ENCODE results near the gene MAP3K12.

Gene MAP3K12

GRCh38 chr12:53462935-53463334 is 36.3 kb downstream of the MAP3K12 start:
- peak overlapping the region; percentile 18 for H3K9ac ChIP-seq (ENCODE audit: low read length)
- DNase-seq (ENCODE audit: low read depth) = no peak
- no peaks in the 10 kb centered on the region for H3K9me3 ChIP-seq (ENCODE audit: control insufficient read depth, low read length)
- no peak overlapping the region for H3K4me3 ChIP-seq (ENCODE audit: low read length)
- H3K36me3 ChIP-seq (ENCODE audit: control insufficient read depth, insufficient read depth, low read length, severe bottlenecking) = peaks cover 99% of the 10 kb centered on the region
- H3K27me3 ChIP-seq (replicated peaks; ENCODE audit: control insufficient read depth, insufficient read depth, low read length) = no peaks in the 10 kb centered on the region
- H3K4me1 ChIP-seq (ENCODE audit: control insufficient read depth, insufficient read depth, low read length) = peaks cover 40% of the 10 kb centered on the region

- H3K9ac ChIP-seq (ENCODE audit: low read length) = peak overlapping the region; percentile 41
- H3K36me3 ChIP-seq (ENCODE audit: control insufficient read depth, insufficient read depth, low read length, severe bottlenecking) = peaks cover 99% of the 10 kb centered on the region
- peaks cover 35% of the 10 kb centered on the region for H3K4me1 ChIP-seq (ENCODE audit: control insufficient read depth, insufficient read depth, low read length)
- H3K27me3 ChIP-seq (replicated peaks; ENCODE audit: control insufficient read depth, insufficient read depth, low read length) = no peaks in the 10 kb centered on the region
- no peak overlapping the region for H3K4me3 ChIP-seq (ENCODE audit: low read length)
- H3K9me3 ChIP-seq (ENCODE audit: control insufficient read depth, low read length) = no peaks in the 10 kb centered on the region
- no peak for DNase-seq (ENCODE audit: low read depth)
Measured at GRCh38 chr12:53461591-53461990, 37.7 kb downstream of the MAP3K12 start.

DNA sequence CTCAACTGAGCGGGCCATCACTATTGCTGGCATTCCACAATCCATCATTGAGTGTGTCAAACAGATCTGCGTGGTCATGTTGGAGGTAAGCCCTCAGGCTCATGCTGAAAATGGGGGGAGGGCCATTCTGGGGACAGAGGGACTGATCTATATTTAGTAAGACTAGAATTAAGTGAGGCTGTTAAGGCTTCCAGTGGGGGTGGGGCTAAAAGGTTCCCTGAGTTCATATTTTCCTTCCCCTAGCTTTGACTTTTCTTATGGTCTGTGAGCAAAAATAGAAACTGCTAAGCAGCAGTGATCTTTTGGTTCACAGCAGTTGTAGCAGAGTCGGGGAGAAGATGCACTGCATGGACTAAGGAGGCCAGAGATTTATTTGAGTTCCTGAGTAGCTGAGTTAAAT is 38.2 kb downstream of the MAP3K12 start:
- peaks cover 30% of the 10 kb centered on the region for H3K4me1 ChIP-seq (ENCODE audit: control insufficient read depth, insufficient read depth, low read length)
- DNase-seq (ENCODE audit: low read depth) = no peak
- peaks cover 99% of the 10 kb centered on the region for H3K36me3 ChIP-seq (ENCODE audit: control insufficient read depth, insufficient read depth, low read length, severe bottlenecking)
- H3K9me3 ChIP-seq (ENCODE audit: control insufficient read depth, low read length) = no peaks in the 10 kb centered on the region
- H3K9ac ChIP-seq (ENCODE audit: low read length) = peak overlapping the region; percentile 41
- H3K27me3 ChIP-seq (replicated peaks; ENCODE audit: control insufficient read depth, insufficient read depth, low read length) = no peaks in the 10 kb centered on the region
- H3K4me3 ChIP-seq (ENCODE audit: low read length) = no peak overlapping the region

DNA sequence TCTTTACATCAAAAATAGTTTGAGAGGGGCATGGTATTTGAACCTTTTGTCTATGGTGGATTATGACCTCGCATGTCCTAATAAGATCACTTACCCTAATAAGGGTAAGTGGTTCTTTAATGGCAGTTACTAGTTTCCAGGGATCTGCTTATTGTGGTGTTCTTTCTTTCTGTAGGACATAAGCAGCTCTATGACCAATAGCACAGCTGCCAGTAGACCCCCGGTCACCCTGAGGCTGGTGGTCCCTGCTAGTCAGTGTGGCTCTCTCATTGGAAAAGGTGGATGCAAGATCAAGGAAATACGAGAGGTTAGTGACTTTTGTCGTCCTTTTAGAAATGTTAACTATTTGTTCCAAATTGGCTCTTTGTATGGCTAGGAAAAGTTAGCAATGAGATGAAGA is 40.2 kb downstream of the MAP3K12 start:
- H3K27me3 ChIP-seq (replicated peaks; ENCODE audit: control insufficient read depth, insufficient read depth, low read length) = no peaks in the 10 kb centered on the region

GRCh38 chr12:53456654-53457366 is 42.4 kb downstream of the MAP3K12 start:
- Histone ChIP-seq H3K9me3 (ENCODE audit: control insufficient read depth, low read length) (no peaks in the 10 kb centered on the region), H3K4me3 (ENCODE audit: low read length) (no peak overlapping the region), H3K4me1 (ENCODE audit: control insufficient read depth, insufficient read depth, low read length) (peaks cover 30% of the 10 kb centered on the region), H3K9ac (ENCODE audit: low read length) (no peak overlapping the region), H3K27me3 (replicated peaks; ENCODE audit: control insufficient read depth, insufficient read depth, low read length) (no peaks in the 10 kb centered on the region), H3K36me3 (ENCODE audit: control insufficient read depth, insufficient read depth, low read length, severe bottlenecking) (peaks cover 78% of the 10 kb centered on the region)
- no peak for DNase-seq (ENCODE audit: low read depth)

More for the DNA sequence above, 40.2 kb downstream of the MAP3K12 start:
- no peaks in the 10 kb centered on the region for H3K9me3 ChIP-seq (ENCODE audit: control insufficient read depth, low read length)
- H3K4me1 ChIP-seq (ENCODE audit: control insufficient read depth, insufficient read depth, low read length) = peaks cover 26% of the 10 kb centered on the region
- no peak for DNase-seq (ENCODE audit: low read depth)
- no peak overlapping the region for H3K9ac ChIP-seq (ENCODE audit: low read length)
- H3K36me3 ChIP-seq (ENCODE audit: control insufficient read depth, insufficient read depth, low read length, severe bottlenecking) = peaks cover 100% of the 10 kb centered on the region
- H3K4me3 ChIP-seq (ENCODE audit: low read length) = no peak overlapping the region

- H3K4me3 ChIP-seq (ENCODE audit: low read length) = peak overlapping the region; percentile 88
- H3K4me1 ChIP-seq (ENCODE audit: control insufficient read depth, insufficient read depth, low read length) = peaks cover 22% of the 10 kb centered on the region
- no peaks in the 10 kb centered on the region for H3K27me3 ChIP-seq (replicated peaks; ENCODE audit: control insufficient read depth, insufficient read depth, low read length)
- H3K9me3 ChIP-seq (ENCODE audit: control insufficient read depth, low read length) = no peaks in the 10 kb centered on the region
- H3K9ac ChIP-seq (ENCODE audit: low read length) = peak overlapping the region; percentile 95
- no peak for DNase-seq (ENCODE audit: low read depth)
- peaks cover 57% of the 10 kb centered on the region for H3K36me3 ChIP-seq (ENCODE audit: control insufficient read depth, insufficient read depth, low read length, severe bottlenecking)
Measured at GRCh38 chr12:53454707-53455106, 44.6 kb downstream of the MAP3K12 start.

GRCh38 chr12:53453953-53454640 is 45.2 kb downstream of the MAP3K12 start:
- Histone ChIP-seq H3K27me3 (replicated peaks; ENCODE audit: control insufficient read depth, insufficient read depth, low read length) (no peaks in the 10 kb centered on the region), H3K9me3 (ENCODE audit: control insufficient read depth, low read length) (no peaks in the 10 kb centered on the region), H3K9ac (ENCODE audit: low read length) (peak overlapping the region; percentile 95), H3K36me3 (ENCODE audit: control insufficient read depth, insufficient read depth, low read length, severe bottlenecking) (peaks cover 51% of the 10 kb centered on the region), H3K4me3 (ENCODE audit: low read length) (peak overlapping the region; percentile 88), H3K4me1 (ENCODE audit: control insufficient read depth, insufficient read depth, low read length) (peaks cover 22% of the 10 kb centered on the region)
- no peak for DNase-seq (ENCODE audit: low read depth)

GRCh38 chr12:53452159-53453077 is 46.8 kb downstream of the MAP3K12 start:
- H3K36me3 ChIP-seq (ENCODE audit: control insufficient read depth, insufficient read depth, low read length, severe bottlenecking) = peaks cover 45% of the 10 kb centered on the region
- H3K4me3 ChIP-seq (ENCODE audit: low read length) = peak overlapping the region; percentile 88
- DNase-seq (ENCODE audit: low read depth) = peak; percentile 94

GRCh38 chr12:53451661-53452158 is 47.5 kb downstream of the MAP3K12 start, which contains the start of gene PCBP2:
Gene PCBP2, plus strand, starts transcription at chr12:53452102. Its CDS starts 2,699 bp downstream, at chr12:53454801.
- peak within 1 kb of the TSS; percentile 88 for H3K4me3 ChIP-seq (ENCODE audit: low read length)
- H3K27me3 ChIP-seq (replicated peaks; ENCODE audit: control insufficient read depth, insufficient read depth, low read length) = no peaks in the 10 kb centered on the region
- peaks cover 41% of the 10 kb centered on the region for H3K36me3 ChIP-seq (ENCODE audit: control insufficient read depth, insufficient read depth, low read length, severe bottlenecking)
- H3K9ac ChIP-seq (ENCODE audit: low read length) = peak within 1 kb of the TSS; percentile 95
- H3K4me1 ChIP-seq (ENCODE audit: control insufficient read depth, insufficient read depth, low read length) = peaks cover 22% of the 10 kb centered on the region
- H3K9me3 ChIP-seq (ENCODE audit: control insufficient read depth, low read length) = no peaks in the 10 kb centered on the region
- peak; percentile 100 for DNase-seq (ENCODE audit: low read depth)

More at GRCh38 chr12:53452159-53453077, 46.8 kb downstream of the MAP3K12 start:
- H3K27me3 ChIP-seq (replicated peaks; ENCODE audit: control insufficient read depth, insufficient read depth, low read length) = no peaks in the 10 kb centered on the region
- H3K9ac ChIP-seq (ENCODE audit: low read length) = peak overlapping the region; percentile 95
- peaks cover 22% of the 10 kb centered on the region for H3K4me1 ChIP-seq (ENCODE audit: control insufficient read depth, insufficient read depth, low read length)
- no peaks in the 10 kb centered on the region for H3K9me3 ChIP-seq (ENCODE audit: control insufficient read depth, low read length)

GRCh38 chr12:53450936-53451335 is 48.3 kb downstream of the MAP3K12 start:
- Histone ChIP-seq H3K27me3 (replicated peaks; ENCODE audit: control insufficient read depth, insufficient read depth, low read length) (no peaks in the 10 kb centered on the region), H3K4me3 (ENCODE audit: low read length) (no peak overlapping the region), H3K9me3 (ENCODE audit: control insufficient read depth, low read length) (no peaks in the 10 kb centered on the region), H3K4me1 (ENCODE audit: control insufficient read depth, insufficient read depth, low read length) (peaks cover 22% of the 10 kb centered on the region), H3K9ac (ENCODE audit: low read length) (no peak overlapping the region), H3K36me3 (ENCODE audit: control insufficient read depth, insufficient read depth, low read length, severe bottlenecking) (peaks cover 40% of the 10 kb centered on the region)
- no peak for DNase-seq (ENCODE audit: low read depth)
